C4-2B (cell line): ENCODE data around the gene SYNE4.

Experiments
- H3K27ac ChIP-seq: fragments of 450-650 bp; 2 replicates; pipeline ENCODE4 v1.5.1; 2017
- ZFX ChIP-seq: fragments of 450-650 bp; IDR thresholded peaks from 2 replicates; pipeline ENCODE4 v1.6.1; 2017
- TF ChIP-seq, protein P1 (sequence below): fragments of 450-650 bp; conservative IDR thresholded peaks from 2 replicates; pipeline ENCODE4 v1.5.1; 2017; ENCODE audit warnings: mild to moderate bottlenecking

SYNE4 gene

DNA sequence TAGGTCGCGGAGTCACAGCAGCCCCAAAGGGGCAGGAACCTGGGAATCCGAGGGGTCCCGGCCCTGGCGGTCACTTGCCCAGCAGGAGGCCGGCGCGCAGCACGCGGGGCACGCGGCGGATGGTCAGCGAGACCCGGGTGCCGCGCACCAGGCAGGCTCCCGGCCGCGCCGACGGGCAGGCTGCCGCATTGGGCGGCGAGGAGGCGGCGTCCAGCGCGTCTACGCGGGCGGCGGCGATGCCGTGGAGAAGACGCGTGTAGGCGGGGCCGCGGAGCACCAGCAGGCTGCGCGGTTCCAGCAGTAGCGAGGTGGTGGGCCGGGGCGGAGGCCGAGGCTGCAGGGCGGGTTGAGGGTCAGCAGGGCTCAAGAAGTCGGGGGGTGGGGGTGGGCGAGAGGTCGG lies 607 bp upstream of the SYNE4 start:
- no peak for TF ChIP-seq ZFX
- TF ChIP-seq, protein P1, sequence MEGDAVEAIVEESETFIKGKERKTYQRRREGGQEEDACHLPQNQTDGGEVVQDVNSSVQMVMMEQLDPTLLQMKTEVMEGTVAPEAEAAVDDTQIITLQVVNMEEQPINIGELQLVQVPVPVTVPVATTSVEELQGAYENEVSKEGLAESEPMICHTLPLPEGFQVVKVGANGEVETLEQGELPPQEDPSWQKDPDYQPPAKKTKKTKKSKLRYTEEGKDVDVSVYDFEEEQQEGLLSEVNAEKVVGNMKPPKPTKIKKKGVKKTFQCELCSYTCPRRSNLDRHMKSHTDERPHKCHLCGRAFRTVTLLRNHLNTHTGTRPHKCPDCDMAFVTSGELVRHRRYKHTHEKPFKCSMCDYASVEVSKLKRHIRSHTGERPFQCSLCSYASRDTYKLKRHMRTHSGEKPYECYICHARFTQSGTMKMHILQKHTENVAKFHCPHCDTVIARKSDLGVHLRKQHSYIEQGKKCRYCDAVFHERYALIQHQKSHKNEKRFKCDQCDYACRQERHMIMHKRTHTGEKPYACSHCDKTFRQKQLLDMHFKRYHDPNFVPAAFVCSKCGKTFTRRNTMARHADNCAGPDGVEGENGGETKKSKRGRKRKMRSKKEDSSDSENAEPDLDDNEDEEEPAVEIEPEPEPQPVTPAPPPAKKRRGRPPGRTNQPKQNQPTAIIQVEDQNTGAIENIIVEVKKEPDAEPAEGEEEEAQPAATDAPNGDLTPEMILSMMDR = no peak
- peak overlapping the region; percentile 93 for H3K27ac ChIP-seq

DNA sequence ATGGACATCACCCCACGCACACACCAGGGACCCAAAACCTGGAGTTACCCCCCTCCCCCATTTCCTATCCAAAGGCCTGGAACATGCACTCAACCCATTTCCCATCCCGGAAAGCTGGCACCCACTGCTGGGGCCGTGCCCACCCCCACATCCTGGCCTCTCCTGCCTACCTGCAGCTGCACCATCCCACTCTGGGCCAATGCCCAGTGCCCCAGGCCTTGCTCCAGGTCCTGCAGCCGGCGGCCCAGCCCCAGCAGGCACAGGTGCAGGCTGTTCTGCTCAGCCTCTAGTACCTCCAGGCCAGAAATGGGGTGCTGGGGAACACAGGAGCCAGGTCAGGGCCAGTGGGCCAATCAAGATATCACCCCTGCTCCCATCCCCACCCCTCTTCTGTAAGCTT lies 1.7 kb downstream of the SYNE4 start:
- peak overlapping the region; percentile 93; the same call in 1 of the 2 replicates for H3K27ac ChIP-seq
- TF ChIP-seq, protein P1 = no peak
- no peak for TF ChIP-seq ZFX

DNA sequence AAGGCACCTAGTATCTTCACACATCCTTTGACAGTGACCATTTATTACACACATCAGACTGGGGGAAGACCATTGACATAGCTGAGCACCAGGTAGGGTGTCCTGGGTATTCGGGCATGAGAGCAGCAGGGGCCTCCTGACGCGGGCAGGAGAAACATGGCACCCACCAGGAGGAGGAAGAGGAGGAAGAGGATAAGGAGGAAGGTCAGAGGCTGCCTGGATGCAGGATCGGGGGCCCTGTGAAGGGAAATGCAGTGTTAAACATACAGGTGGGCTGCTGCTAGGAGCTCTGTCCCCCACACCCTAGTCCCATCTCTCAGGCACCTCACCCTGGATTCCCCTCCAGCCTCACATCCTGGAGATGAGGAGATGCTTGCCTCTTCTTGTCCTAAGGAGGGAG lies 5.3 kb downstream of the SYNE4 start:
- TF ChIP-seq, protein P1 = no peak
- no peak for TF ChIP-seq ZFX
- no peak overlapping the region for H3K27ac ChIP-seq

DNA sequence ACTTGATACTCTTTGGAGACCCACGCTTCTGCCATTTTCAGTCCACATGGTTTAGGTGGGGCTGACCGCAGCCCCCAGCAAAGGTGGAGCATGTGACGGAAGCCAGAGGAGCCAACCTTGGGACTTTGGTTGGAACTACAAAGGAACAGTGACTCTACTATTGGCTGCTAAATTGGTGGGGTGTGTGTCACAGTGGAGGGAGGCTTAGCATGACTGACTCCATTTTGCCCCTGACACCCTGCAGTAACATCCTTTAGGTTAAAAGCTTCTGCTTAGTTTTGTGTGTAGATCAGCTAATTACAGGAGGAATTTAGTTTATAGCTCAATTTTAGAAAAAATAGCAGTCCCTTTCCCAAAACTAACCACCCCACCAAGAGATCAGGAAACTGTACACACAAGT lies 7.0 kb downstream of the SYNE4 start:
- H3K27ac ChIP-seq = no peak overlapping the region
- TF ChIP-seq, protein P1 = no peak
- TF ChIP-seq ZFX = no peak

DNA sequence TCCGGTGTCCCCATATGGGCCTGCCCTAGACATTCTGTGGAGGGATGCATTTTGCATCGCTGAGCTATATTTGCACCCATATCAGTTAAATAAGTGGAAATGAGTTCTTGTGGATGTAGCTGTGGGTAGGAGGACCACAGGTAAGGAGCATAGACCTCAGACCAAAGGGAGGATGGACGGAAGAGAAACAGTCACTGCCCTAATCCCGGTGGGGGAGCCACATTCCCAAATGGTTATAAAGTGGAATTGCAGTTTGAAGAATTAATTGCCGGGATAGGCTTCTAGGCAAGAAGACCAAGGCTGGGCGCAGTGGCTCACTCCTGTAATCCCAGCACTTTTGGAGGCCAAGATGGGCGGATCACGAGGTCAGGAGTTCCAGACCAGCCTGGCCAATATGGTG lies 11.8 kb downstream of the SYNE4 start:
- TF ChIP-seq ZFX = no peak
- H3K27ac ChIP-seq = no peak overlapping the region

DNA sequence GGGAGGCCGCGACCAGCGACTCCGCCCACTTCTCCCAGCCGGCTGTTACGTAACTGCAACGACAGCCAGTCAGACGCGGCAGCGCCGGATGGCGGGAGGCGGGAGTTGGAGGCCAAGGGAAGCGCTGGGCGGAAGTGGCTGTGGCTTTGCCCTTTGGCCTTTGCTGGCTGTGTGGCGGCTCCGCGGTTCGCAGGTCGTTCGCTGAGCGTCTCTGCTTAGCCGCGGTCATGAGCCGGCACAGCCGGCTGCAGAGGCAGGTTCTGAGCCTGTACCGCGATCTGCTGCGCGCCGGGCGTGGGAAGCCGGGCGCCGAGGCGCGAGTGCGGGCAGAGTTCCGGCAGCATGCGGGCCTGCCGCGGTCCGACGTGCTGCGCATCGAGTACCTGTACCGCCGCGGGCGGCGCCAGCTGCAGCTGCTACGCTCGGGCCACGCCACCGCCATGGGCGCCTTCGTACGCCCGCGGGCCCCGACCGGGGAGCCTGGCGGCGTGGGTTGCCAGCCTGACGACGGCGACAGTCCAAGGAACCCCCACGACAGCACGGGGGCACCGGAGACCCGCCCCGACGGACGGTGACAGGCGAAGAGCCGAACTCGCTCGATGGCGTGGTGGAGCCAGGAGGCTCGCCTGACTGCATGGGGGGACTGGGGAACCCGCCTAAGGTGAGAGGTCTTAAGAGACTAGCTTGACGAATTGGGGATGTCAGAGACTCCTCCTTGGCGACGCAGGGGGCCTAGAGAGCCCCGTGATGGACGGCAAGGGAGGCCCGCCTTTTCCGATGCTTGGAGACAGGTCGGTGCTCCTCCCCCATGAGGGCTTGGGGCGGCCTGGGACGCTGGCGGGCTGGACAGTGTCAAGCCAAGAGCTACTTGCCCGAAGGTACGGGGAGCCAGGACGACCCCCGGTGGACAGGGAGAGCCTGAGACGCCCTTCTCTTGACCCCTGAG lies 13.3 kb downstream of the SYNE4 start, which contains the start of gene SDHAF1:
Gene SDHAF1 (plus strand): TSS at position 141 of the 946 bp plus-strand sequence. CDS start 87 bp downstream, at position 228.
- peak; percentile 93; the same call in 1 of the 2 replicates for TF ChIP-seq ZFX
- TF ChIP-seq, protein P1 = no peak; the same call in 1 of the 2 replicates
- H3K27ac ChIP-seq = peak within 1 kb of the TSS; percentile 86

DNA sequence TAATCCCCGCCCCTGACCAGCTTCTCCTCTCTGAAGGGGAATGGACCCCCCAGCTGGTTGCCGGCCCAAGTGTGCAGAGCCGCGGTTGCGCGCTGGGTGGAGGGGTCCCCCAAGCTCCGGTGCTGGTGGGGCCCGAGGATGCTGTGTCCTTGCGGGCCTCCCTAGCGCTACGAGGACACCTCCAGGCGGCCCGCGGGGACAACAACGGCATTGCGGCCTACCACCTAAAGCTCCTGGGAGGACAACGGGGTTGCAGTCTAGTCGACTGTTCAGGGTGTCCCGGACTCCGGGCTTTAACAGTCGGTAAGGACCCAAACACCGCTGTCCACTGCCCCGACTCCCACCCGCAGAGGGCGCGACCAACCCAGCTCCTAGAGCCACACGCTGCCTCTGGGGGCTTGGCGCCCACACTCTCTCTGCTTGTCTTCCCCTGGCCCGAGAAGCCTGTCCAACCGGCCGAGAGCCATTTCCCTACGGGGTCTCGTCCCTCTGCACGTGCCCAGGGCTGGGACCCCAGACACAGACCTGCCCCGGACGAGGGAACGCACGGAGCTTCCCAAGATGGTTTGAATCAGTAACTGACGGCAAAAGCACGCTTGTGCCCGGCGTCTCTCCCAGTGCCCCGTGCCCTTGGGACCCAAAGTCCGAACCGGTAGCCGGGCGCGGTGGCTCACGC lies 14.6 kb downstream of the SYNE4 start:
- H3K27ac ChIP-seq = no peak overlapping the region
- TF ChIP-seq, protein P1 = no peak
- TF ChIP-seq ZFX = no peak
